ENCODE results near the gene COX7B.
A peak's percentile ranks its signal among the peaks of the same experiment; 100 is the strongest.
"Not testable (repeated sequence)": the region's sequence is repeated elsewhere in the genome, so short reads cannot be mapped to it uniquely, and the experiment has no call there.

The COX7B gene

DNA sequence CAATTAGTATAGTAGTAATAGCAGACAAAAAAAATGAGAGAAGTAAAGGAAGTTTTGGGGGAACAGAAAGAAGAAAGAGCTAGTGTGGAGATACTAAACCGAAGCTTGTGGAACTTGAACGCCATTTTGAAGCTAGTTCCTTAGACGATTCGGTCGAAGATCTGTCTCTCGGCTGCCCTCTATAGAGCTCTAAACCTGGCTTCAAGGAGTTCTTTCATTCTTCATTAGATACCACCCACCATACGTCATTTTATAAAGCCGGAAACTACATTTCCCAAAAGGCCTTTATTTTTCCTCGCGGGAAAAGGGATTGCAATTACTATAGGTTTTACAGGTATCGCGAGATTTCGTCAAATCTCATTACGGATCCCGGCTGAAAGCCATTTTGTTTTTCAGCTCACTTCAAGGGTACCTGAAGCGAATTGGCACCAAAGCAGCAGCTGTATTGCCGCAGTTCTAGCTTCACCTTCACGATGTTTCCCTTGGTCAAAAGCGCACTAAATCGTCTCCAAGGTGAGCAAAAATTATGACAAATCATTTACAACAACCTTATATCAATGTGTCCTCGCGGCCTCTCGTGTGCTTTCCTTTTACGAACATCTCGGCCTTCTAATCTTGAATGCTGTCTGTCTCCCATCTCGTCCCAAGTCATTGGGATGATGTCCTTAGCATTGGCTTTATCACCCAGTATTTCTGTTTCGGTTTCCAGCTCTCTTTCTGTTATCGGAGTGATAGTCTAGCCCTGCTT lies at the start of gene COX7B:
COX7B (plus strand) TSS at position 388 of the 748 bp plus-strand sequence; CDS start at position 474, 86 bp downstream.
- FAIRE-seq = peak; percentile 94

DNA sequence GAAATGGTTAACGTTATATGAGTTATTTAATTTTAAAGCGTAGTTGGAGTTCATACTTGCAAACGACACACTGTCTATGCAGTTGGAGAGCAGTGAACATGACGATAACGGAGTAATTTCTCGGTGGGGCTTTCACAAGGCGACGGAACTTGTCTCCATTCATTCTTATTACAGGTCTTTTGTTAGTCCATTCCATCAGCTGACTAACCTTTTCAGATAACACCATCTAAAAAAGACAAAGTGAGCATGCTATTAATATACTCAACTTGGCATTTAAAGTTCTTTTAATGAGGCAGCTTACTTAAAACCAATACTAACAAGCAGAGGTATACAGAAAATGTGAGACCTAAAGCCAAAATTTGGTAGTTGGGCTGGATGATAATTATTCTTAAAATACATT lies 23.9 kb upstream of the COX7B start:
- FAIRE-seq = no peak

DNA sequence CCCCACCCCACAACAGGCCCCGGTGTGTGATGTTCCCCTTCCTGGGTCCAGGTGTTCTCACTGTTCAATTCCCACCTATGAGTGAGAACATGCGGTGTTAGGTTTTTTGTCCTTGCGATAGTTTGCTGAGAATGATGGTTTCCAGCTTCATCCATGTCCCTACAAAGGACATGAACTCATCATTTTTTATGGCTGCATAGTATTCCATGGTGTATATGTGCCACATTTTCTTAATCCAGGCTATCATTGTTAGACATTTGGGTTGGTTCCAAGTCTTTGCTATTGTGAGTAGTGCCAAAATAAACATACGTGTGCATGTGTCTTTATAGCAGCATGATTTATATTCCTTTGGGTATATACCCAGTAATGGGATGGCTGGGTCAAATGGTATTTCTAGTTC lies 17.9 kb upstream of the COX7B start:
- FAIRE-seq = not testable (repeated sequence)

GRCh38 chrX:77892887-77893286 lies 6.4 kb upstream of the COX7B start:
- FAIRE-seq = no peak

DNA sequence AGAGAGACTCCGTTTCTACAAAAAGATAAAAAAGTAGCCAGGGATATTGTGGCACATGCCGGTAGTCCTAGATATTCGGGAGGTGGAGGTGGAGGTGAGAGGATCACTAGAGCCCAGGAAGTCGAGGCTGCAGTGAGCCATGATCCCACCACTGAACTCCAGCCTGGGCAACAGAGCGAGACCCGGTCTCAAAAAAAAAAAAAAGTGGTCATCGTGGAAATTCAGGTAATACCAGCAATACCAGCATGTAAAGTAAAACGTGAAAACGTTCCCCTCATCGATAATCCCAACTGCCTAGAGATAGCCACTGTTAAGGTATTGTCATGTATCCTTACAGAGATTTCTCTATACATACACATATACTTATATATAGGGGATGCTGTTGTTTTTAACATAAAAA lies 5.6 kb upstream of the COX7B start:
- no peak for FAIRE-seq

GRCh38 chrX:77894921-77895886 lies 4.1 kb upstream of the COX7B start, which contains the start of gene MAGT1:
TSS of gene MAGT1 (minus strand) at chrX:77895435. CDS start at chrX:77895410, 25 bp downstream.
- FAIRE-seq = peak; percentile 96

- FAIRE-seq = no peak
Observed at GRCh38 chrX:77900688-77901087, 1.4 kb downstream of the COX7B start.

DNA sequence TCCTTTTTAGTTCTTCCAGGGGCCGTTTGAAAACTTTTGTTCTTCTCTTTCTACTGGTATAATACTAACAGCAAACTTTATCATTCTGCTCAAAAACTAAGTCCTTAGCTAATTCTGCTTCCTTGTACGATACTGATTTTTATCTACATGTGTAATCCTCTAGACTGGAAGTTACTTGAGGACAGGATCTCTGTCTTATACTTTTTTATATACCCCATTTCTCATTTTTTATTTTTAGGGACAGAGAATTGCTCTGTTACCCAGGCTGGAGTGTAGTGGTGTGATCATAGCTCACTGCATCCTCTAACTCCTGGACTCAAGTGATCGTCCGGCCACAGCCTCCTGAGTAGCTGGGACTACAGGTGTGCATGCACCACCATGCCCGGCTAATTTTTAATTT lies 2.2 kb downstream of the COX7B start:
- no peak for FAIRE-seq

- no peak for FAIRE-seq
Observed at GRCh38 chrX:77910108-77910840, 11.0 kb downstream of the COX7B start, which contains the start of gene ATP7A. TSS of gene ATP7A (plus strand) at chrX:77910693. CDS start at chrX:77971642, 60,949 bp downstream.

GRCh38 chrX:77917294-77917933 lies 18.1 kb downstream of the COX7B start:
- FAIRE-seq = no peak

DNA sequence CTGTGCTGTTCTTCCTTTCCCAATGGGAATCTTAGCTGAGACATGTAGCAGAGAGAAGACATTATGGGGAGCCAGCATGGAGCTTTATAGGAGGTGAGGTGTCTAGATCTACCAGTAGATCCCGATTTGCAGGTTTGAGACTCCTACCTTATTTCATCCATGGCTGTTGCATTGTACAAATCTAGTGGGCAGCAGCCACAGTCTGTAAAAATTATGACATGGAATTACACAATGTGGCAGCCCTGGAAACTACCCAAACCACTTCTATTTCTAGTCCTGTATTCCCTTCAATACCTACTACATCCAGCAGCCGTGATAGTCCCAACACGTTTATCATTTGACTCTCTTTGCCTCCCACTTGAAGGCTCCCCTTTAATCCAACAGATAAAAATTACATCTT lies 19.3 kb downstream of the COX7B start:
- no peak for FAIRE-seq

GRCh38 chrX:77919370-77919769 lies 20.1 kb downstream of the COX7B start:
- FAIRE-seq = not testable (repeated sequence)

- no peak for FAIRE-seq
Observed at GRCh38 chrX:77922787-77923186, 23.5 kb downstream of the COX7B start.

- FAIRE-seq = no peak
Observed at GRCh38 chrX:77924320-77924859, 25.1 kb downstream of the COX7B start.

- FAIRE-seq = no peak
Observed at GRCh38 chrX:77925764-77926163, 26.5 kb downstream of the COX7B start.

DNA sequence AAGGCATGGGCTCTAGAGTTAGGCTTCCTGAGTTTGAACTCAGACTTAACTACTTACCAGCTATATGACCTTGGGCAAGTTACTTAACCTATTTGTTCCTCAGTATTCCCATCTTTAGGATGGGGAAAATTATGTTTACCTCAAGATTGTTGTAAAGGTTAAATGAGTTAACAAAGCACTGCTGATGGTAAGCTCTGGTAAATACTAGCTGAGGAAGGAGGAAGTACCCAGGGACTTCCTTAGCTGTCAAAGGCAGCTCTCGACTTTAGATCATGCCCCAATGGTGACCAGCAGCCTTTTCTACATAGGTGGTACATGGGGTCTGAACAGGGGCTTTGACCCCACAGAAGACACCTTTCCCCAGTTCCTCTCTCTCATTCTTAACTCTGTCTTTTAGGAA lies 31.3 kb downstream of the COX7B start:
- FAIRE-seq = no peak

DNA sequence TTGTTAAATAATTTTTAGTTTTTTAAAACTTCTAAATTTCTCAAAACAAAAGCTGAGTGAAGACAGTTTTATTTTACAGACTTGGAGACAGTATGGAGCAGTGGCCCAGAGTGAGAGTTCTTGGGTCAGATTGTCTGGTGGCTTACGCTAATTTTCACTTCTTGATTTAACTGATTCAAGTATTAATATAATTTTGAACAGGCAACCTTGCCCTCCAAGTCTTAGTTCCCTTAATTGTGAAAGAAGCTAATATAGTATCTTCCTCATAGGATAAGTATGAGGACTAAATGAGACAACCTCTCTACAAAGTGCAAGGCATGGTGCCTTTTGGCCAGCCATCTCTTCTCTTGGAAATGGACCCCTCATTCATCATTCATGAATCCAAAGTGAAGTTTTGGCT lies 36.6 kb downstream of the COX7B start:
- no peak for FAIRE-seq

DNA sequence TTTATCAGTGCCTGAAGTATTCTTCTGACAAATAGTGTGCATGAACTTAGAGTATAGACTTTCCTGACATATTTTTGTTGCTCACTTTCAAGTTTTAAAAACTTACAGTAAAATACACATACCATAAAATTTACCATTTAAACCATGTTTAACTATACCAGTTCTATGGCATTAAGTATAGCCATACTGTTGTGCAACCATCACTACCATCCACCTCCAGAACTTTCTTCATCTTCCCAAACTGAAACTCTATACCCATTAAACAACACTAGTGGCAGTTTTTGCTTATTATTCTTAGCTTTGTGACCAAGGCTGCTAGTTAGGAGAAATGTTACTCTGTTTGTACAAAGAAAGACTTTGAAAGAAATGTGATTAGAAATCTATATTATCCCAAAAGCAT lies 37.0 kb downstream of the COX7B start:
- FAIRE-seq = no peak

GRCh38 chrX:77937291-77937690 lies 38.0 kb downstream of the COX7B start:
- FAIRE-seq = no peak

DNA sequence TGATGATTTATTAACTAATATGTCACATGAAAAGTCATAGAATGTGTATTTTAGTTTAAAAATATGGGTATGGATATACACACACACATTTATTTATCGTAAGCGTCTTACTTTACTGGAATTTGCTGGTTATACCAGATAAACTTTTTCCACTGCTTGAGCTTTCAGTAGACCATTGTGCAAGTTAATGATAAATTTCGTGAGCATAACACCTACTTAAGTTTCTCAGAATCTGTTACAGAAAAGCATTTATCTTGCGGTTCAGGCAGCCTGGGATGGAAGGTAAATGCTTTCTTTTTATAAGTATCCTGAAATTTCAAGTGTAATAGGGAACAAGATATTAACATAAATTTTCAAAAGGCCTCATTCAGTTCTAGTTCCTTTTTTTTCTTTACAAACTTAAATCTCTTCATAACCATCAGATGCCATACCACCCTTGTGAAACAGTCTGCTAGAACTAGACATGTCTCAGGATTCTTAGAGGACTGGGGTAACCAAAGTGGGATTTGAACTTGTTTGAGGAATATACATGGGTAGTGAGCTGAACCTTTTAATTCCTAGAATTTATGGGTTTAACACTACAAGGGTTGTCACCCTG lies 38.9 kb downstream of the COX7B start:
- no peak for FAIRE-seq

GRCh38 chrX:77945031-77945430 lies 45.8 kb downstream of the COX7B start:
- FAIRE-seq = not testable (repeated sequence)

Measured in TTC549 (cell line).